ENCODE measurements around the gene PTK6. TPM values are rescaled to one million over a fixed set of nuclear protein-coding genes. Genes with fewer than 3 reads are reported as not detected.

The PTK6 gene
- total and polyA plus RNA-seq, 2 donors: 0.19 to 2.7 TPM

DNA sequence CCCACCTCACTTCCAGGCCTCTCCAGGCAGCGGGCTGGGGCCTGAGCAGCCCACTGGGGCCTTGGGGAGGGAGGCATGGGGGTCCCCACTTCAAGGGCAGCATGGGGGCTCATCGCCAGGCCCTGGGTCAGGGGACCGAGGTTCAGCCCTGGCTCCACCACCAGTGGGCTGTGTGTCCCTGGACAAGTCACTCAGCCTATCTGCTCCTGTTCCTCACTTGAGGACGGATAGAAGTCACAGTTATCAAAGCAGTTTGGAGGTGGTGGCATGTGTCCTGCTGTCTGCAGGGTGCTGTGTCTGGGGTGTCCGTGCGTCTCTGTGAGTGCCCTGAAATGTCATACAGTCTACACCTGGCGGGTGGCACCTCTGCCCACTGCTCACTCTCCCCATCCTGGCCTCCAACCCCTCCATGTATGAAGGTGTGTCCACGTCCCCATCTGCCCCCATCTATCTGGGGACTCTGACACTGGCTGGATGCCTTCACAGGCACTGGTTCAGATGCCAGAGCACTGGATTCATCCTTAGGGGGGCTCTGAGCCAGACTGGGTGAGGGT, 41.9 kb downstream of the PTK6 start:
- Histone ChIP-seq H3K4me3 (ENCODE audit: low read length in 2 of 2) (no peak overlapping the region), H3K36me3 (ENCODE audit: control insufficient read depth in 2 of 2, insufficient read depth in 2 of 2, low read length in 1 of 2) (no peaks in the 10 kb centered on the region), H3K4me1 (ENCODE audit: control insufficient read depth in 2 of 2, insufficient read depth in 2 of 2, low read length in 2 of 2) (no peaks in the 10 kb centered on the region), H3K27me3 (ENCODE audit: control insufficient read depth in 2 of 2, insufficient read depth in 1 of 2, low read length in 1 of 2) (peaks cover 46 to 65% of the 10 kb centered on the region in 2 donors), H3K9me3 (ENCODE audit: control insufficient read depth in 2 of 2, insufficient read depth in 1 of 2, low read length in 1 of 2) (no peaks in the 10 kb centered on the region), H3K27ac (ENCODE audit: low read depth in 1 of 2, low read length in 1 of 2) (no peak overlapping the region)
- WGBS: 94% methylated on average over 8 of the region's 8 CpGs
- DNase-seq (ENCODE audit: low read depth in 6 of 9, low spot score in 9 of 9): no peak

- peaks cover 43 to 65% of the 10 kb centered on the region in 2 donors for H3K27me3 ChIP-seq (ENCODE audit: control insufficient read depth in 2 of 2, insufficient read depth in 1 of 2, low read length in 1 of 2)
- WGBS: 93% methylated on average over 51 of the region's 51 CpGs
These were observed 42.6 kb downstream of the PTK6 start for GRCh38 chr20:63494420-63495166.

DNA sequence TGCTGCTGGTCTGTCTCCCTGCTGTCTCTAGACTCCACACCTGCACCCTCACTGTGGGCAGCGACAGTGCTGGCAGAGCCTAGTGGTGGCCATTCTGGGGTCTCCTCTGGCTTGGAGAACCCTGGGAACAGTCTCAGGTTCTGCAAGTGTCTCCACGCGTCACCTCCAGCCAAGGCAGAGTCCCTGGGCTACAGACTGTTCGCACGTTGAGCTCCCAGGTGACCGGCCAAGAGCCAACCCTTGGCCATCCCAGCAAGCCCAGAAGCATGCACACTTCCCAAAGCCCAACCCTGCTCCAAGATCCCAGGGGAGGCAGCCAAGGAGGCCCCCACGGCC, 43.1 kb downstream of the PTK6 start:
- no peaks in the 10 kb centered on the region for H3K9me3 ChIP-seq (ENCODE audit: control insufficient read depth in 2 of 2, insufficient read depth in 1 of 2, low read length in 1 of 2)
- no peak overlapping the region for H3K4me3 ChIP-seq (ENCODE audit: low read length in 2 of 2)
- 94% methylated on average over 7 of the region's 7 CpGs for WGBS
- no peaks in the 10 kb centered on the region for H3K36me3 ChIP-seq (ENCODE audit: control insufficient read depth in 2 of 2, insufficient read depth in 2 of 2, low read length in 1 of 2)
- no peak for DNase-seq (ENCODE audit: low read depth in 6 of 9, low spot score in 9 of 9)
- peaks cover 40 to 66% of the 10 kb centered on the region in 2 donors for H3K27me3 ChIP-seq (ENCODE audit: control insufficient read depth in 2 of 2, insufficient read depth in 1 of 2, low read length in 1 of 2)
- H3K27ac ChIP-seq (ENCODE audit: low read depth in 1 of 2, low read length in 1 of 2): no peak overlapping the region
- no peaks in the 10 kb centered on the region for H3K4me1 ChIP-seq (ENCODE audit: control insufficient read depth in 2 of 2, insufficient read depth in 2 of 2, low read length in 2 of 2)

More at GRCh38 chr20:63494420-63495166, 42.6 kb downstream of the PTK6 start:
- H3K36me3 ChIP-seq (ENCODE audit: control insufficient read depth in 2 of 2, insufficient read depth in 2 of 2, low read length in 1 of 2): no peaks in the 10 kb centered on the region
- no peak overlapping the region for H3K4me3 ChIP-seq (ENCODE audit: low read length in 2 of 2)
- H3K4me1 ChIP-seq (ENCODE audit: control insufficient read depth in 2 of 2, insufficient read depth in 2 of 2, low read length in 2 of 2): no peaks in the 10 kb centered on the region
- H3K9me3 ChIP-seq (ENCODE audit: control insufficient read depth in 2 of 2, insufficient read depth in 1 of 2, low read length in 1 of 2): no peaks in the 10 kb centered on the region
- DNase-seq (ENCODE audit: low read depth in 6 of 9, low spot score in 9 of 9): no peak
- no peak overlapping the region for H3K27ac ChIP-seq (ENCODE audit: low read depth in 1 of 2, low read length in 1 of 2)

DNA sequence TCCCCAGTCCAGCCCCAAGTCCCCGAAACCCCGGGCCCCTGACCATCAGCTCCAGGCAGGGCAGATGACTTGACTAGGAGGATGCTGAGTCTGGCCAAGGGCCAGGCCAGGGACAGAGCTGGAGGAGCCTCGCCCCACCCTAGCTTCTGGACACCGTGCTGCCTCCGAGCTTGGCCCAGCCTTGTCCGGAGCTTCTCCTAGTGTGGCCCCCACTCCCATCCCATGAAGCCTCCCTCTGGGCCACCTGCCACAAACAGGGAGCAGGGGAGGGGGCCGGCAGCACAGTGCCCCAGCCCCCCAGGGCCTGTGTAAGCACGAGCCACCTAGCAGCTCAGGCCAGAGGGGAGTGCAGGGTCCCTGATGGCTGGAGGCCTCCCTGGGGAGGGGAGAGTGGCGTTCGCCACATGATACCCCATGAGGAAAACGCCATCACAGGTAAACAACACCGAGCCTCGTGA, 43.6 kb downstream of the PTK6 start:
- 77% methylated on average over 13 of the region's 13 CpGs for WGBS
- no peak for DNase-seq (ENCODE audit: low read depth in 6 of 9, low spot score in 9 of 9)

GRCh38 chr20:63492982-63493381, 44.2 kb downstream of the PTK6 start:
- no peaks in the 10 kb centered on the region for H3K4me1 ChIP-seq (ENCODE audit: control insufficient read depth in 2 of 2, insufficient read depth in 2 of 2, low read length in 2 of 2)

More for the DNA sequence above, 43.6 kb downstream of the PTK6 start:
- Histone ChIP-seq H3K4me3 (ENCODE audit: low read length in 2 of 2) (no peak overlapping the region), H3K27me3 (ENCODE audit: control insufficient read depth in 2 of 2, insufficient read depth in 1 of 2, low read length in 1 of 2) (peaks cover 40 to 67% of the 10 kb centered on the region in 2 donors), H3K27ac (ENCODE audit: low read depth in 1 of 2, low read length in 1 of 2) (no peak overlapping the region), H3K9me3 (ENCODE audit: control insufficient read depth in 2 of 2, insufficient read depth in 1 of 2, low read length in 1 of 2) (no peaks in the 10 kb centered on the region), H3K4me1 (ENCODE audit: control insufficient read depth in 2 of 2, insufficient read depth in 2 of 2, low read length in 2 of 2) (no peaks in the 10 kb centered on the region), H3K36me3 (ENCODE audit: control insufficient read depth in 2 of 2, insufficient read depth in 2 of 2, low read length in 1 of 2) (no peaks in the 10 kb centered on the region)

DNA sequence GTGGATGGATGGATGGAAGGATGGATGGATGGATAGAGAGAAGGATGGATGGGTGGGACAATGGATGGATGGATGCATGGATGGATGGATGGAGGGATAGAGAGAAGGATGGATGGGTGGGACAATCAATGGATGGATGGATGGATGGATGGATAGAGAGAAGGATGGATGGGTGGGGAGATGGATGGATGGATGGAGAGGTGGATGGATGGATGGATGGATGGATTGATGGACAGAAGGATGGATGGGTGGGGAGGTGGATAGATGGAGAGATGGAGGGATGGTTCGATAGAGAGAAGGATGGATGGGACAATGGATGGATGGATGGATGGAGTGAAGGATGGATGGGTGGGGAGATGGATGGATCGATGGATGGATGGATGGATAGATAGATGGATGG, 44.7 kb downstream of the PTK6 start:
- Histone ChIP-seq H3K27ac (ENCODE audit: low read depth in 1 of 2, low read length in 1 of 2) (no peak overlapping the region), H3K27me3 (ENCODE audit: control insufficient read depth in 2 of 2, insufficient read depth in 1 of 2, low read length in 1 of 2) (peaks cover 40 to 65% of the 10 kb centered on the region in 2 donors), H3K4me1 (ENCODE audit: control insufficient read depth in 2 of 2, insufficient read depth in 2 of 2, low read length in 2 of 2) (no peaks in the 10 kb centered on the region), H3K4me3 (ENCODE audit: low read length in 2 of 2) (no peak overlapping the region), H3K9me3 (ENCODE audit: control insufficient read depth in 2 of 2, insufficient read depth in 1 of 2, low read length in 1 of 2) (no peaks in the 10 kb centered on the region), H3K36me3 (ENCODE audit: control insufficient read depth in 2 of 2, insufficient read depth in 2 of 2, low read length in 1 of 2) (no peaks in the 10 kb centered on the region)
- DNase-seq (ENCODE audit: low read depth in 6 of 9, low spot score in 9 of 9): no peak
- WGBS: 93% methylated on average over 2 of the region's 2 CpGs

More at GRCh38 chr20:63492982-63493381, 44.2 kb downstream of the PTK6 start:
- 97% methylated on average over 14 of the region's 14 CpGs for whole genome bisulfite sequencing
- Histone ChIP-seq H3K36me3 (ENCODE audit: control insufficient read depth in 2 of 2, insufficient read depth in 2 of 2, low read length in 1 of 2) (no peaks in the 10 kb centered on the region), H3K27me3 (ENCODE audit: control insufficient read depth in 2 of 2, insufficient read depth in 1 of 2, low read length in 1 of 2) (peaks cover 40 to 65% of the 10 kb centered on the region in 2 donors), H3K27ac (ENCODE audit: low read depth in 1 of 2, low read length in 1 of 2) (no peak overlapping the region), H3K9me3 (ENCODE audit: control insufficient read depth in 2 of 2, insufficient read depth in 1 of 2, low read length in 1 of 2) (no peaks in the 10 kb centered on the region), H3K4me3 (ENCODE audit: low read length in 2 of 2) (no peak overlapping the region)
- DNase-seq (ENCODE audit: low read depth in 6 of 9, low spot score in 9 of 9): no peak

GRCh38 chr20:63491635-63492230, 45.4 kb downstream of the PTK6 start:
- H3K4me3 ChIP-seq (ENCODE audit: low read length in 2 of 2): no peak overlapping the region
- 56% methylated on average over 4 of the region's 4 CpGs for WGBS
- H3K4me1 ChIP-seq (ENCODE audit: control insufficient read depth in 2 of 2, insufficient read depth in 2 of 2, low read length in 2 of 2): no peaks in the 10 kb centered on the region
- DNase-seq (ENCODE audit: low read depth in 6 of 9, low spot score in 9 of 9): no peak
- no peaks in the 10 kb centered on the region for H3K9me3 ChIP-seq (ENCODE audit: control insufficient read depth in 2 of 2, insufficient read depth in 1 of 2, low read length in 1 of 2)
- peaks cover 36 to 65% of the 10 kb centered on the region in 2 donors for H3K27me3 ChIP-seq (ENCODE audit: control insufficient read depth in 2 of 2, insufficient read depth in 1 of 2, low read length in 1 of 2)
- no peak overlapping the region for H3K27ac ChIP-seq (ENCODE audit: low read depth in 1 of 2, low read length in 1 of 2)
- H3K36me3 ChIP-seq (ENCODE audit: control insufficient read depth in 2 of 2, insufficient read depth in 2 of 2, low read length in 1 of 2): no peaks in the 10 kb centered on the region

- no peak for DNase-seq (ENCODE audit: low read depth in 6 of 9, low spot score in 9 of 9)
- Histone ChIP-seq H3K4me1 (ENCODE audit: control insufficient read depth in 2 of 2, insufficient read depth in 2 of 2, low read length in 2 of 2) (no peaks in the 10 kb centered on the region), H3K27ac (ENCODE audit: low read depth in 1 of 2, low read length in 1 of 2) (no peak overlapping the region), H3K4me3 (ENCODE audit: low read length in 2 of 2) (no peak overlapping the region), H3K9me3 (ENCODE audit: control insufficient read depth in 2 of 2, insufficient read depth in 1 of 2, low read length in 1 of 2) (no peaks in the 10 kb centered on the region), H3K27me3 (ENCODE audit: control insufficient read depth in 2 of 2, insufficient read depth in 1 of 2, low read length in 1 of 2) (peaks cover 31 to 65% of the 10 kb centered on the region in 2 donors), H3K36me3 (ENCODE audit: control insufficient read depth in 2 of 2, insufficient read depth in 2 of 2, low read length in 1 of 2) (no peaks in the 10 kb centered on the region)
- WGBS: 92% methylated on average over 4 of the region's 4 CpGs
These were observed 46.1 kb downstream of the PTK6 start for GRCh38 chr20:63491078-63491477.

DNA sequence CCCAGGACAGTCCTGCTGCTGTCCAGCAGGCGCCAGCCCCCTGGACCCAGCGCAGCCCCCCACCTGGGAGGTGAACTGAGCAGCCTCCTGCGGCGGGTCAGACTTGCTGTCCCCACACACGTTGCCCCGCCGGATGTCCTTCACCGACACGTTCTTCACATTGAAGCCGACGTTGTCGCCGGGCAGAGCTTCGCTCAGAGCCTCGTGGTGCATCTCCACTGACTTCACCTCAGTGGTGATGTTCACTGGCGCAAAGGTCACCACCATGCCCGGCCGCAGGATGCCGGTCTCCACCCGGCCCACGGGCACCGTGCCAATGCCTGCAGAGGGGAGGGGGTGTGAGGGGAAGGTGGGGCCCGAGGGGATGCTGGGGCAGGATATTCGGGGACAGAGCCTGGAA, 46.8 kb downstream of the PTK6 start:
- H3K9me3 ChIP-seq (ENCODE audit: control insufficient read depth in 2 of 2, insufficient read depth in 1 of 2, low read length in 1 of 2): no peaks in the 10 kb centered on the region
- 87% methylated on average over 24 of the region's 24 CpGs for WGBS
- DNase-seq (ENCODE audit: low read depth in 6 of 9, low spot score in 9 of 9): no peak
- peaks cover 28 to 59% of the 10 kb centered on the region in 2 donors for H3K27me3 ChIP-seq (ENCODE audit: control insufficient read depth in 2 of 2, insufficient read depth in 1 of 2, low read length in 1 of 2)
- H3K4me3 ChIP-seq (ENCODE audit: low read length in 2 of 2): no peak overlapping the region
- H3K27ac ChIP-seq (ENCODE audit: low read depth in 1 of 2, low read length in 1 of 2): no peak overlapping the region
- H3K36me3 ChIP-seq (ENCODE audit: control insufficient read depth in 2 of 2, insufficient read depth in 2 of 2, low read length in 1 of 2): no peaks in the 10 kb centered on the region
- no peaks in the 10 kb centered on the region for H3K4me1 ChIP-seq (ENCODE audit: control insufficient read depth in 2 of 2, insufficient read depth in 2 of 2, low read length in 2 of 2)
